Measurements from ENCODE around the gene MC1R. TPM values are rescaled to one million over a fixed set of nuclear protein-coding genes. Genes with fewer than 3 reads are reported as not detected.

MC1R gene
- total and polyA plus RNA-seq, 2 donors (not counting 1 experiment from before 2014, with no cell fraction given): 2.9 to 4.3 TPM

DNA sequence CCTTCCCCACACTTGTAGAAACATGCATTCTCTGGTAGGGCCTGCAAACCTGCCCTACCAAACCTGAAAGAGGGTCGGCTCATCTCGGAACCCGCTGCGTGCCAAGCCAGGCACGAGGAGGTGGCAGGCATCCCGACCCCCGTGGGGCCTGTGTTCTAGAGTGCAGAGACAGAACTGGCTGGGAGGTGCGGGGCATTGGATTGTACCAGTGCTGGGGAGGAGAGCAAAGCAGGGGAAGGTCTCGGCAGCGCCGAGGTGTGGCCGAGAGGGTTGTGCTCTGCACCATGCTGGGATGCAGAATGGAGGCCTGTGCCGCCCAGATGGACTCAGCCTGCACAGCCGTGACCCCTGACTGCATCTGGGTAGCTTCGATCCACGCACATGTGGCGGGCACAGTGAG is 17.8 kb upstream of the MC1R start:
- no peaks in the 10 kb centered on the region for H4K20me1 ChIP-seq (ENCODE audit: control insufficient read depth, extremely low read depth, insufficient read depth, low read length)
- no peak overlapping the region for H3K4me2 ChIP-seq (ENCODE audit: extremely low read depth, insufficient read depth, low read length)
- H3K79me2 ChIP-seq (ENCODE audit: control insufficient read depth, insufficient read depth, low read length): no peaks in the 10 kb centered on the region
- no peak for DNase-seq (ENCODE audit: low read depth in 2 of 2)
- no peak overlapping the region for H3K9ac ChIP-seq (ENCODE audit: insufficient read depth, low read length)
- H2AFZ ChIP-seq (ENCODE audit: low read length): no peak overlapping the region
- no peaks in the 10 kb centered on the region for H3K4me1 ChIP-seq (ENCODE audit: control insufficient read depth, extremely low read depth, insufficient read depth, low read length)
- no peaks in the 10 kb centered on the region for H3K27me3 ChIP-seq (ENCODE audit: control insufficient read depth, insufficient read depth, low read length)
- H3K9me3 ChIP-seq (ENCODE audit: control insufficient read depth, insufficient read depth, low read depth, low read length): no peaks in the 10 kb centered on the region
- TF ChIP-seq EZH2 (IDR thresholded peaks at IDR 0.05; ENCODE audit: low read length, missing control alignments): no peak
- TF ChIP-seq, protein P1, sequence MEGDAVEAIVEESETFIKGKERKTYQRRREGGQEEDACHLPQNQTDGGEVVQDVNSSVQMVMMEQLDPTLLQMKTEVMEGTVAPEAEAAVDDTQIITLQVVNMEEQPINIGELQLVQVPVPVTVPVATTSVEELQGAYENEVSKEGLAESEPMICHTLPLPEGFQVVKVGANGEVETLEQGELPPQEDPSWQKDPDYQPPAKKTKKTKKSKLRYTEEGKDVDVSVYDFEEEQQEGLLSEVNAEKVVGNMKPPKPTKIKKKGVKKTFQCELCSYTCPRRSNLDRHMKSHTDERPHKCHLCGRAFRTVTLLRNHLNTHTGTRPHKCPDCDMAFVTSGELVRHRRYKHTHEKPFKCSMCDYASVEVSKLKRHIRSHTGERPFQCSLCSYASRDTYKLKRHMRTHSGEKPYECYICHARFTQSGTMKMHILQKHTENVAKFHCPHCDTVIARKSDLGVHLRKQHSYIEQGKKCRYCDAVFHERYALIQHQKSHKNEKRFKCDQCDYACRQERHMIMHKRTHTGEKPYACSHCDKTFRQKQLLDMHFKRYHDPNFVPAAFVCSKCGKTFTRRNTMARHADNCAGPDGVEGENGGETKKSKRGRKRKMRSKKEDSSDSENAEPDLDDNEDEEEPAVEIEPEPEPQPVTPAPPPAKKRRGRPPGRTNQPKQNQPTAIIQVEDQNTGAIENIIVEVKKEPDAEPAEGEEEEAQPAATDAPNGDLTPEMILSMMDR (conservative IDR thresholded peaks at IDR 0.05 in 1 of 2, IDR thresholded peaks at IDR 0.05 in 1 of 2; ENCODE audit: low read depth in 1 of 2, low read length in 2 of 2): no peak
- peaks cover 42% of the 10 kb centered on the region for H3K36me3 ChIP-seq (ENCODE audit: control insufficient read depth, insufficient read depth, low read length)
- no peak overlapping the region for H3K27ac ChIP-seq (ENCODE audit: insufficient read depth, low read length)
- H3K4me3 ChIP-seq (replicated peaks in 1 of 4; ENCODE audit: control extremely low read depth in 1 of 4, insufficient read depth in 1 of 4, low read depth in 3 of 4, low read length in 4 of 4): no peak overlapping the region

DNA sequence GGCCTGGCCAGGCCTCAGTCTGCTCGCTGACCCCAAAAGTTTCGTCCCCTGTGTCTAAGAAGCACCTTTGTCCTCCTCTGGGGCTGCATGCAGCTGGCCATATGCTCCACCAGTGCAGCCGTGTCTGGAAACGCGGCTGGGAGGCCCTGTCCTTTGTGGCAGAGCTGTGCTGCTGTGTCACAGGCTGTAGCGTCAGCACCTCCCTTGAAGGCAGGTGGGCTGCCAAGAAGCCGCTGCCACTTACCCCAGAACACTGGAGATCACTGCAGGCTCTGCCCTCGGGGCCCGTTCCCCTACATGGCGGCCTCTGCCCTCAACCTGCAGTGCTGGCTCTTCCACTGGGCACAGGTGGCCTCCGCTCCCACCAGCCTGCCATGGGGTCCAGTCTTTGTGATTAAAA is 15.7 kb upstream of the MC1R start:
- Histone ChIP-seq H3K9me3 (ENCODE audit: control insufficient read depth, insufficient read depth, low read depth, low read length) (no peaks in the 10 kb centered on the region), H3K27me3 (ENCODE audit: control insufficient read depth, insufficient read depth, low read length) (no peaks in the 10 kb centered on the region), H3K36me3 (ENCODE audit: control insufficient read depth, insufficient read depth, low read length) (peaks cover 45% of the 10 kb centered on the region), H3K79me2 (ENCODE audit: control insufficient read depth, insufficient read depth, low read length) (no peaks in the 10 kb centered on the region), H4K20me1 (ENCODE audit: control insufficient read depth, extremely low read depth, insufficient read depth, low read length) (no peaks in the 10 kb centered on the region), H2AFZ (ENCODE audit: low read length) (no peak overlapping the region), H3K4me3 (replicated peaks in 1 of 4; ENCODE audit: control extremely low read depth in 1 of 4, insufficient read depth in 1 of 4, low read depth in 3 of 4, low read length in 4 of 4) (no peak overlapping the region), H3K27ac (ENCODE audit: insufficient read depth, low read length) (no peak overlapping the region), H3K4me2 (ENCODE audit: extremely low read depth, insufficient read depth, low read length) (no peak overlapping the region), H3K9ac (ENCODE audit: insufficient read depth, low read length) (no peak overlapping the region), H3K4me1 (ENCODE audit: control insufficient read depth, extremely low read depth, insufficient read depth, low read length) (no peaks in the 10 kb centered on the region)
- no peak for TF ChIP-seq EZH2 (IDR thresholded peaks at IDR 0.05; ENCODE audit: low read length, missing control alignments)
- TF ChIP-seq, protein P1 (conservative IDR thresholded peaks at IDR 0.05 in 1 of 2, IDR thresholded peaks at IDR 0.05 in 1 of 2; ENCODE audit: low read depth in 1 of 2, low read length in 2 of 2): no peak
- no peak for DNase-seq (ENCODE audit: low read depth in 2 of 2)

DNA sequence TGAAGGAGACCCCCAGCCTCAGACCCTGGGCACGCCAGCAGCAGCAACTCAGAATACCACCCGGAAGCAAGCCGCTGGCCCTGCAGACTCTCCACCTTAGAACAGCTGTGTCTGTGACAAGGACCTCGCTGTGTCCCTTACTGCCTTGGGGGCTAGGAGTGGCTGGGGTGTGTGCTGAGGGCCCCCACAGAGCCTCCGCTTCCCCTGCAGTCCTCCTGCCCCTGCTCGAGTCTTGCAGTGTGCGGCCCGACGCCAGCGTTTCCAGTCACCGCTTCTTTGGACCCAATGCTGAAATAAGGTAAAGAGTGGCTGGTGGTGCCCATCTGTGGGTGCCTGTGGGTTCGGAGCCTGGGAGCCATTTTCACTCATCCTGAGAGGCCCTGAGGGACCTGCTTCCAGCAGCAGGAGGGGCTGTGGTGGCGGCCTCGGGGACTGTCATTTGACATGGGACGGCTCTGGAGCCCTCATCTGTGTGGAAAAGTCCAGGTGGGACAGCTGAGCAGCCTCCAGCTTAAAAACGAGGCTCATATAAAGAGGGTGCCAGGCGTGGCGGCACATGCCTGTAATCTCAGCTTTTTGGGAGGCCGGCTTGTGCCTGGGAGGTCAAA is 14.7 kb upstream of the MC1R start:
- H3K4me1 ChIP-seq (ENCODE audit: control insufficient read depth, extremely low read depth, insufficient read depth, low read length): no peaks in the 10 kb centered on the region
- no peak overlapping the region for H3K27ac ChIP-seq (ENCODE audit: insufficient read depth, low read length)
- no peak overlapping the region for H2AFZ ChIP-seq (ENCODE audit: low read length)
- H3K9ac ChIP-seq (ENCODE audit: insufficient read depth, low read length): no peak overlapping the region
- H3K4me2 ChIP-seq (ENCODE audit: extremely low read depth, insufficient read depth, low read length): no peak overlapping the region
- no peaks in the 10 kb centered on the region for H3K27me3 ChIP-seq (ENCODE audit: control insufficient read depth, insufficient read depth, low read length)
- H3K4me3 ChIP-seq (replicated peaks in 1 of 4; ENCODE audit: control extremely low read depth in 1 of 4, insufficient read depth in 1 of 4, low read depth in 3 of 4, low read length in 4 of 4): no peak overlapping the region
- DNase-seq (ENCODE audit: low read depth in 2 of 2): no peak
- peaks cover 43% of the 10 kb centered on the region for H3K36me3 ChIP-seq (ENCODE audit: control insufficient read depth, insufficient read depth, low read length)
- no peaks in the 10 kb centered on the region for H4K20me1 ChIP-seq (ENCODE audit: control insufficient read depth, extremely low read depth, insufficient read depth, low read length)
- TF ChIP-seq, protein P1 (conservative IDR thresholded peaks at IDR 0.05 in 1 of 2, IDR thresholded peaks at IDR 0.05 in 1 of 2; ENCODE audit: low read depth in 1 of 2, low read length in 2 of 2): no peak
- no peak for TF ChIP-seq EZH2 (IDR thresholded peaks at IDR 0.05; ENCODE audit: low read length, missing control alignments)
- H3K79me2 ChIP-seq (ENCODE audit: control insufficient read depth, insufficient read depth, low read length): no peaks in the 10 kb centered on the region
- H3K9me3 ChIP-seq (ENCODE audit: control insufficient read depth, insufficient read depth, low read depth, low read length): no peaks in the 10 kb centered on the region

Data from fibroblast of lung (primary cell).